ENCODE results near the gene MMP10.

Gene MMP10

DNA sequence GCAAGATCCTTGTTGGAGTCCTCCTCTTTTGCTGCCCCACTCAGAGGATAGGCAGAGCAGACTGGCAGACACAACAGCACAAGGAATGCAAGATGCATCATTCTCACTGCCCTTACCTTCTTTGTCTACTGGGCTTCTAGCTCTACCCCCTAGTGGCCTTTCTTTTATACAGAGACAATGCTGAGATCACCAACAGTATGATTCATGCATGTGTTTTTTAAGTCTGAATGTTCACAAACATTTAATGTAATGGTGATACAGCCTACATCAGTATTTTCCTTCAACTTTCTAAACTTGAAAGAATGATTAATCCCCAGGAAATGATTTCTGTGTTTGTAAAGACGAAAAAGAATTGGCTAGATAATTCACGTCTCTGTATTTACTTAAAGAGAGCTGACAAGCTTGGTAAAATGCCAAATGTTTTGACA is at the start of gene MMP10:
Gene MMP10 (minus strand): TSS at position 138 of the 428 bp plus-strand sequence. CDS start 37 bp downstream, at position 101.
- DNase-seq (ENCODE audit: low read depth in 2 of 2), result no peak

GRCh38 chr11:102829316-102830000 is 49.0 kb upstream of the MMP10 start:
- DNase-seq (ENCODE audit: low read depth in 2 of 2), result no peak

GRCh38 chr11:102824556-102824955 is 44.1 kb upstream of the MMP10 start:
- no peak for DNase-seq (ENCODE audit: low read depth in 2 of 2)

GRCh38 chr11:102819491-102819890 is 39.1 kb upstream of the MMP10 start:
- no peak for DNase-seq (ENCODE audit: low read depth in 2 of 2)

DNA sequence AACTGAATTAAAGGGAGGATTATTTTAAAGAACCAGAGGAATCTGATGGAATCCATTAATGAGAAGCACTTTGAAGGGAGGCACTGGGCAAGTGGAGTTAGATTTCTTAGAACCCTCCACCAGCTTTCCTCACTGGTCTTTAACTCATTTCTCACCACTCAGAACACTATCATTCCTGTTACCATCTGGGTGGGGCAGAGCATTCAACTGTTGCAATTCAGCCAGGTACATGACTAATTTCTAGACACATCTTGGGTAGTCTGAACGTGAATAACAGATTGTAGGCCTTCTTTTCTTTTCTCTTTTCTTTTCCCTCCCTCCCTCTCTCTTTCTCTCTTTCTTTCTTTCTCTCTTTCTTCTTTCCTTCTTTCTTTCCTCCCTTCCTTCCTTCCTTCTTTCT is 33.1 kb upstream of the MMP10 start:
- no peak for DNase-seq (ENCODE audit: low read depth in 2 of 2)

- DNase-seq (ENCODE audit: low read depth in 2 of 2), result no peak
Measured at GRCh38 chr11:102812188-102812587, 31.8 kb upstream of the MMP10 start.

DNA sequence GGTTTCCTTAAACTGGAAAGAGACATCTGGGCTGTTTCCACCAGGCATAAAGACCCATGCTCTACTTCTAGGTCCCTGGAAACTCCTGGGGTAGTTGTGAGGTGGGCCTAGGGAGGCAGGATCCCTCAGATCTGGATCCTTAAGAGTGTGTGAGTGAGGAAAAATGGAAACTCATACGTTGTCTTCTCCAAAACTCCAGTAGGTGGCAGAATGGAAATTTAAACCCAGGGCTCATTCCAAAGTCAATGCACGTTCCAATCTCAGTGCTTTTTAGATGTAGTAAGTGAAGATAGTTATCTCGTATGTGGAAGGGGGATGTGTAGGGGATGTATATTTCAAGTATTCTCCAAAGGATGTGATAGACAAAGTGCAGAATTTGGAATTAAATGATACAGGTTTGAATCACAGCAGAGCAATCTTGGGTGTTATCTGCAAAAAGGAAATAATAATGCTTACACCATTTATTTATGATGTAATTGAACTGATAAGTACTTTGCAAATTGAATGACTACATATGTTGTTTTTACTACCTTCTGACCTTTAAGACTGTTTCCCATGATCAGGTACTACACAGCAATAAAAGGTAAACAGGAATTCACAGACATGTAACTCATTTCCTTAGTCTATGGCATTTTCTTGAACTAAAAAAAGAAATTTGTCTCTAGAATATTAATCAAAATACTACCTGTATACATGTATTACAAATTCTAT is 30.7 kb upstream of the MMP10 start:
- DNase-seq (ENCODE audit: low read depth in 2 of 2), result no peak

DNA sequence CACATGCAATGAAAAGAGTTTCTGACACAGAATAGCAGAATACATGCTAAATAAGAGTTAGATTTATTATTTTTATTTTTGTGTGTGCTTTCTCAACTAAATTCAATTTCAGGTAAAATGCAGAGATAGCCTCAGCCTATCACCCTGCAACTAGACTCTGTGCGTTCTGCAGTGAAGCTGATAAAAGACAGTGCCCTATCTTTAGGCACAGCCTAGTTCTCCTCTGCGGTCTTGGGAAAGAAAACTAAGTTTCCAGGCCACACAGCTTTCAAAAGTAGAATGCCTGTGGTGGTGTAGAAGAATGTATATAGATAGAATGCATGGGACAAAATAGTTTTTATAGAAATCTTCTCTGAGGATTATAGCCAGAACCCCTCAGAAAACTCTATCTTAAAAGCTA is 29.5 kb upstream of the MMP10 start:
- no peak for DNase-seq (ENCODE audit: low read depth in 2 of 2)

- no peak for DNase-seq (ENCODE audit: low read depth in 2 of 2)
Measured at GRCh38 chr11:102807921-102808320, 27.5 kb upstream of the MMP10 start.

DNA sequence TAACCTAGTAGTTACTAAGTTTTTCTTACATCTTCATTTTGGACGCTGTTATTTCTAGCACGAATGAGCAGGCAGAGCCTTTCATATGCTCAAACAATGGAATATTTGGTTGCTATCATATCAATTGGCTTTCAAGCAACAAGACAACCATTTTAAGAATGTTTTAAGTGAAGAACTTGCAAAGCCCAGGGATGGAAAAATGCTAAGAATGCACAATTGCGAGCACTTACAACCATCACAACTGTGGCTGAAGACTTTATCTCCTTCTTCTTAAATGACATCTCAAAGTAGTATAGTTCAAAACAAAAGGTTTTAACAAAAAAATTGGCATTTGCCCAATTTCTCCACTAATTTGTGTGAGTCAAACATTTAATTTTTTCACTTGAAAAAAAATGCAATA is 25.9 kb upstream of the MMP10 start:
- no peak for DNase-seq (ENCODE audit: low read depth in 2 of 2)

DNA sequence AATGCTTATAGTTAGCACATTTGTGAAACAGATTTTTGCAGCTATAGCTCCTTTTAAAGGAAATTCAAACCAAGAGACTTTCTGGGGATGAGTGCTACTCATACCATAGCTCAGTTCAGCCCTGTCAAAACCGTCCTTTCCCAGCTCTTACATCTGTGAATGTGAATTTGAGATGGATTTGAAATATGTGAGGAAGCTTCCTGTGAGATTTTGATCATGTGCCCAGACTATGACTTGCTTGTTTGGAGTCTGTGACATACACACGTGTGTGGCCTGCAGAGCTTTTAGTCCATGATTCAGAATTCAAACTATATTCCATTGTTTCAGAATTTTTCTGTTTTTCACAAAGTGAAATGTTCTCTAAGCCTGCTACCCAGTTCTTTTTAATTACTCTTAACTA is 21.9 kb upstream of the MMP10 start:
- DNase-seq (ENCODE audit: low read depth in 2 of 2), result no peak

- DNase-seq (ENCODE audit: low read depth in 2 of 2), result no peak
Measured at GRCh38 chr11:102800767-102801166, 20.3 kb upstream of the MMP10 start.

- no peak for DNase-seq (ENCODE audit: low read depth in 2 of 2)
Measured at GRCh38 chr11:102799681-102800340, 19.4 kb upstream of the MMP10 start.

- DNase-seq (ENCODE audit: low read depth in 2 of 2), result no peak
Measured at GRCh38 chr11:102798012-102798746, 17.8 kb upstream of the MMP10 start, which contains the start of gene MMP1. Gene MMP1 (minus strand): TSS chr11:102798160. CDS start chr11:102798092, 68 bp downstream.

DNA sequence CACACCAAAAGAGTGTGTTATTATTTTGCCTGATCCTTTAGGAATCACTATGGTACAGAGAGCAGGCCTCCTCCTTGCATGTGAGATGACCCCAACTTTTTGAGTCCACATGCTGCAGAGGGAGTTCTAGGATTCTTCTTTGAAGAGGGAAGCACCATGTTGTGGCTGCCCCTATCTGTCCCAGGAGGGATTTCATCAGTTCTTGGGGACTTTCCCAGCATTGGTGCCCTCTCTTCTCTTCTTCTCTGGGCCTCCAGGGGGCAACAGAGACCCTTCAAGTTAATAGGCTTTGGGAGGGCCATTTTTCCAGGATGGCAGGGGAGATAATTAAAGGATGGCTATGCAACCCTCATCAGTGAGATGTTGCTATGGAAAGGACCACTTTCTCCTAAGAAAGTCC is 14.0 kb upstream of the MMP10 start:
- no peak for DNase-seq (ENCODE audit: low read depth in 2 of 2)

DNA sequence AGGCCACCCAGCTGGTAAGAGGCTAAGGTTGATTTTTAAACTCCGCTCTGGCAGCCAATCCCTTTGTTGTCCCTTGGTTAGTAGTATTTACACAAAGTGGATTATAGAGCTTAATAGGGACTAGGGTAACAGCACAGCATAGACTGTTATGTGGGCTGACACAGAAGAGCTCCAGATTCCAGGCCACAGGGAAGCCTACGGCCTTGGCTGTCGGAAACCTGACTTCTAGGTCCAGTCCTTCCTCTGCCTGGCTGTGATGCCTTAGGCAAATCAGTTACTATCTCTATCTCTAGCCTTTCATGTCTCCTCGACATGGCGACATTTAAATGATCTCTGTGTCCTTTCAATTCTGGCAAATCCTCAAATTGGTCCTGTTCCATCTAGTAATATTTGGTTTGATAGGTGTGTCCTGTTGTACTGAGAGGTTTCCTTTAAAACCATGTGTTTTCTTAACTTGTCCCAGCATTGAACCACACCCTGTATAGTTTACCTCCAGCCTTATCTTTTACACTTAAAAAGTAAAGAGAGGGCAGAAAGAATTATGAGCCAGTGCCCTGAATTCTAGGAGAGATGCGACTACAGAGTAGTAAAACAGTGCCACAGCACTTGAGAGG is 13.4 kb upstream of the MMP10 start:
- no peak for DNase-seq (ENCODE audit: low read depth in 2 of 2)

DNA sequence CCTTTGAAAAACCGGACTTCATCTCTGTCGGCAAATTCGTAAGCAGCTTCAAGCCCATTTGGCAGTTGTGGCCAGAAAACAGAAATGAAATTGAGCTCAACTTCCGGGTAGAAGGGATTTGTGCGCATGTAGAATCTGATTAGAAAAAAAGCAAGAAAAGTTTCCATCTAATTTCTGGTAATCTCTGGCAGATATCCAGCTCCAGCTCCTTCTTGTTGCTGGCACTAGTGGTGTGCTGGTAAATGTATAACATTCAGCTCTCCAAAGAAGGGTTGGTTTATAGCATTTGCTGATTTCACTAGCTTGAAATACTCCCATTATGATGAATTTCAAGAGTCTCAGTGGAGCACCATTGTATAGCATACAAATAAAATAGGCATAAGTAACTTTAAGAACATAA is 12.2 kb upstream of the MMP10 start:
- no peak for DNase-seq (ENCODE audit: low read depth in 2 of 2)

DNA sequence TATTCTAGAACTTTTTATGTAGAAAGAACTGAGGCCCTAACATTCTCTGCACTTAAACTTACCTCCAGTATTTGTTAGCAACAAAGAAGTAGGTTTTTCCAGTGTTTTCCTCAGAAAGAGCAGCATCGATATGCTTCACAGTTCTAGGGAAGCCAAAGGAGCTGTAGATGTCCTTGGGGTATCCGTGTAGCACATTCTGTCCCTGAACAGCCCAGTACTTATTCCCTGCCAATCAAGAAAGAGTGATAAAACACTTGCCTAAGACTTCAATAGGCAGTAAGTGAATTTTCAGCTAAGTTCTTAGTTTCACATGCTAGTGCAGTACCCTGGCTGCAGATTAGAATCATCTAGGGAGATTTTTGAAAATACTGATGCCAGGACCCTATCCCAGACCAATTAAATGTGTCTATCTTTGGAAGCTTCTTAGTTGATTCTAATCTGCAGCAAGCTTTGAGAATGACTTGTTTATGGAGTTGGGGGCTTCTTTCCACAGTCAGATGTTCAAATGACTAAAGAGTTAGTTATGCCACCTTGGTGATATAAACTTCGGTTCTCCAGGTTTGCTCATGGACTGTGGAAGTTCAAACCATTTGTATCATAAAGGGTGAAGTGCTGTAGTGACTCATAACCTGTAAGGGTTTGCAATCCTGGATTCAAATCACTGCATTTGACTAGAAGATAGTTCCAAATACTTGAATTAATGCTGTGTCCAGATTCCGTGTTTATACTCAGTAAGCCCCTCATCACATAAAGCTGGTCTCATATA is 11.0 kb upstream of the MMP10 start:
- no peak for DNase-seq (ENCODE audit: low read depth in 2 of 2)

DNA sequence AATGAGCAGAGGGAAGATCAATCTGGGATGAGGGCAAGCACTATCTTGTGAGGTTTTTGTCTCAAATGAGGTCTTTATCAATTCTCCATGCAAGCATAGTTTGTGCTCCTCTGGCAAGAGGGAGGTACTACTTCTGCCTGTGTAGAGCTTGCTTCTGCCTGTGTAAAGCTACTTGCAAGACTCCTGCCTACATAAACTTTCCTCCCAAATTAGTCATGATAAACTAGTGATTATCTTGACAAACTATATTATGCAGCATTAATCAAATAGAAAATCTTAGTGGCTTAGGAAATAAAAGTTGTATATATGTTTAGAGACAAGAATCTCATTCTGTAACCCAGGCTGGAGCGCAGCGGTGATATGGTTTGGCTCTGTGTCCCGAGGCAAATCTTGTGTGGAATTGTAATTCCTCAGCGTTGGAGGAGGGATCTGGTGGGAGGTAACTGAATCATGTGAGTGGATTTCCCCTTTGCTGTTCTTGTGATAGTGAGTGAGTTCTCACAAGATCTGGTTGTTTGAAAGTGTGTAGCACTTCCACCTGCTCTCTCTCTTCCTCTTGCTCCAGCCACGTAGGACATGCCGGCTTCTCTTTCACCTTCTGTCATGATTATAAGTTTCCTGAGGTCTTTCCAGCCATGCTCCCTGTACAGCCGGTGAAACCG is 8.0 kb upstream of the MMP10 start:
- DNase-seq (ENCODE audit: low read depth in 2 of 2), result no peak

DNA sequence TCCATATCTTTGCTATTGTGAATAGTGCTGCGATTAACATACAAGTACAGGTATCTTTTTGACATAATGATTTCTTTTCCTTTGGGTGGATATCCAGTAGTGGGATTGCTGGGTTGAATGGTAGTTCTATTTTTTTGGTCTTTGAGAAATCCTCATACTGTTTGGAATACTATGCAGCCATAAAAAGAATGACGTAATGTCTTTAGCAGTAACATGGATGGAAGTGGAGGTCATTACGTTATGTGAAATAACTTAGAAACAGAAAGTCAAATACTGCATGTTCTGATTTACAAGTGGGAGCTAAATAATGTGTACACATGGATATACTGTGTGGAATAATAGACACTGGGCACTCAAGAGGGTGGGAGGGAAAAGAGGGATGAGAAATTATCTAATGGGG is 4.0 kb upstream of the MMP10 start:
- DNase-seq (ENCODE audit: low read depth in 2 of 2), result no peak

Measured in stimulated activated CD8-positive, alpha-beta memory T cell treated with anti-CD3 and anti-CD28 coated beads, Interleukin-15, amount 100 ng/mL, for 4 hours (primary cell).